Measurements from ENCODE around the gene GOLGA8B.

- TF ChIP-seq, protein P1, sequence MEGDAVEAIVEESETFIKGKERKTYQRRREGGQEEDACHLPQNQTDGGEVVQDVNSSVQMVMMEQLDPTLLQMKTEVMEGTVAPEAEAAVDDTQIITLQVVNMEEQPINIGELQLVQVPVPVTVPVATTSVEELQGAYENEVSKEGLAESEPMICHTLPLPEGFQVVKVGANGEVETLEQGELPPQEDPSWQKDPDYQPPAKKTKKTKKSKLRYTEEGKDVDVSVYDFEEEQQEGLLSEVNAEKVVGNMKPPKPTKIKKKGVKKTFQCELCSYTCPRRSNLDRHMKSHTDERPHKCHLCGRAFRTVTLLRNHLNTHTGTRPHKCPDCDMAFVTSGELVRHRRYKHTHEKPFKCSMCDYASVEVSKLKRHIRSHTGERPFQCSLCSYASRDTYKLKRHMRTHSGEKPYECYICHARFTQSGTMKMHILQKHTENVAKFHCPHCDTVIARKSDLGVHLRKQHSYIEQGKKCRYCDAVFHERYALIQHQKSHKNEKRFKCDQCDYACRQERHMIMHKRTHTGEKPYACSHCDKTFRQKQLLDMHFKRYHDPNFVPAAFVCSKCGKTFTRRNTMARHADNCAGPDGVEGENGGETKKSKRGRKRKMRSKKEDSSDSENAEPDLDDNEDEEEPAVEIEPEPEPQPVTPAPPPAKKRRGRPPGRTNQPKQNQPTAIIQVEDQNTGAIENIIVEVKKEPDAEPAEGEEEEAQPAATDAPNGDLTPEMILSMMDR (IDR thresholded peaks at IDR 0.05), result no peak
- TF ChIP-seq POLR2A (IDR thresholded peaks at IDR 0.05), result no peak
Observed at GRCh38 chr15:34598799-34599585, 15.5 kb upstream of the GOLGA8B start.

Measured in thyroid gland (tissue), 4 donors.